ENCODE results near the gene HAPLN3.

Gene HAPLN3

GRCh38 chr15:88872106-88872505 lies 23.2 kb downstream of the HAPLN3 start:
- no peak for DNase-seq
- Histone ChIP-seq H3K27ac (no peak overlapping the region), H3K36me3 (no peaks in the 10 kb centered on the region), H3K27me3 (ENCODE audit: insufficient read depth, low read depth, severe bottlenecking) (no peaks in the 10 kb centered on the region), H3K4me3 (ENCODE audit: low read depth, low read length) (no peak overlapping the region), H3K9me3 (ENCODE audit: severe bottlenecking) (no peaks in the 10 kb centered on the region)
- TF ChIP-seq, protein P1, sequence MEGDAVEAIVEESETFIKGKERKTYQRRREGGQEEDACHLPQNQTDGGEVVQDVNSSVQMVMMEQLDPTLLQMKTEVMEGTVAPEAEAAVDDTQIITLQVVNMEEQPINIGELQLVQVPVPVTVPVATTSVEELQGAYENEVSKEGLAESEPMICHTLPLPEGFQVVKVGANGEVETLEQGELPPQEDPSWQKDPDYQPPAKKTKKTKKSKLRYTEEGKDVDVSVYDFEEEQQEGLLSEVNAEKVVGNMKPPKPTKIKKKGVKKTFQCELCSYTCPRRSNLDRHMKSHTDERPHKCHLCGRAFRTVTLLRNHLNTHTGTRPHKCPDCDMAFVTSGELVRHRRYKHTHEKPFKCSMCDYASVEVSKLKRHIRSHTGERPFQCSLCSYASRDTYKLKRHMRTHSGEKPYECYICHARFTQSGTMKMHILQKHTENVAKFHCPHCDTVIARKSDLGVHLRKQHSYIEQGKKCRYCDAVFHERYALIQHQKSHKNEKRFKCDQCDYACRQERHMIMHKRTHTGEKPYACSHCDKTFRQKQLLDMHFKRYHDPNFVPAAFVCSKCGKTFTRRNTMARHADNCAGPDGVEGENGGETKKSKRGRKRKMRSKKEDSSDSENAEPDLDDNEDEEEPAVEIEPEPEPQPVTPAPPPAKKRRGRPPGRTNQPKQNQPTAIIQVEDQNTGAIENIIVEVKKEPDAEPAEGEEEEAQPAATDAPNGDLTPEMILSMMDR (IDR thresholded peaks at IDR 0.05; ENCODE audit: low read depth, low read length), result no peak

- Histone ChIP-seq H3K27me3 (ENCODE audit: insufficient read depth, low read depth, severe bottlenecking) (no peaks in the 10 kb centered on the region), H3K36me3 (no peaks in the 10 kb centered on the region), H3K27ac (no peak overlapping the region), H3K9me3 (ENCODE audit: severe bottlenecking) (no peaks in the 10 kb centered on the region), H3K4me3 (ENCODE audit: low read depth, low read length) (no peak overlapping the region)
- TF ChIP-seq, protein P1 (IDR thresholded peaks at IDR 0.05; ENCODE audit: low read depth, low read length), result no peak
- no peak for DNase-seq
Measured at GRCh38 chr15:88871313-88871712, 24.0 kb downstream of the HAPLN3 start.

GRCh38 chr15:88866295-88866881 lies 29.0 kb downstream of the HAPLN3 start:
- DNase-seq, result no peak
- H3K9me3 ChIP-seq (ENCODE audit: severe bottlenecking), result no peaks in the 10 kb centered on the region
- H3K36me3 ChIP-seq, result no peaks in the 10 kb centered on the region
- H3K27ac ChIP-seq, result no peak overlapping the region
- H3K4me3 ChIP-seq (ENCODE audit: low read depth, low read length), result no peak overlapping the region
- no peaks in the 10 kb centered on the region for H3K27me3 ChIP-seq (ENCODE audit: insufficient read depth, low read depth, severe bottlenecking)
- TF ChIP-seq, protein P1 (IDR thresholded peaks at IDR 0.05; ENCODE audit: low read depth, low read length), result no peak

- Histone ChIP-seq H3K27me3 (ENCODE audit: insufficient read depth, low read depth, severe bottlenecking) (no peaks in the 10 kb centered on the region), H3K36me3 (no peaks in the 10 kb centered on the region), H3K4me3 (ENCODE audit: low read depth, low read length) (no peak overlapping the region), H3K27ac (no peak overlapping the region), H3K9me3 (ENCODE audit: severe bottlenecking) (no peaks in the 10 kb centered on the region)
- DNase-seq, result no peak
- TF ChIP-seq, protein P1 (IDR thresholded peaks at IDR 0.05; ENCODE audit: low read depth, low read length), result no peak
Measured at GRCh38 chr15:88865498-88866099, 29.7 kb downstream of the HAPLN3 start.

DNA sequence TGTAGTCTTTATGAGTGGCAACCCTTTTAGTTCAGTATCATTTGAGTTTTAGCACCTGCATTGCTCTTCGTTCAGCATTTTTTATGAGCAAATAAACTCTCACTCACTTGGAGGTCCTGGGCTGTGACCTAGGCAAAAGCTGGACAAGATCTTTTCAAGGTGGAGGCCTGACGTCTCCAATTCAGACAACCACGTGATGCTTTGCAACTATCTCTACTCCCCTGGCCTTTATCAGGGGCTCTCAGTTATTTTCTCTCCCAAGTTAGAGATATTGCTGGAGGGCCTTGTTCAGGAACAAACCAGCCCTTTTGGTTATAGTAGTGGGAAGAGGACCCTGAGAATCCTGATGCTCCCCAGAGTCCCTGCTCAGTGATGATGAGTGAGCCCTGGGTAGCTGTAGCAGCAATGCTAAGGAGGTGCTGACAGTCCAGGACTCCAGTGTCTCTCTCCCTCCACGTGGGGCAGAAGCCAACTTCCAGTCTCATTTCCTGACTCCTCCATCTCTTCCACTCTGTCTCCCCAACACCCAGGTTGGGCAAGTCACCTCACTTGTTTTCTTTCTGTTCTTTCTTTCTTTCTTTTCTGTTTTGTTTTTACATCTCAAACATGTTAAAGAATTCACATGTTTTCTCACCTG lies 30.4 kb downstream of the HAPLN3 start:
- Histone ChIP-seq H3K9me3 (ENCODE audit: severe bottlenecking) (no peaks in the 10 kb centered on the region), H3K4me3 (ENCODE audit: low read depth, low read length) (no peak overlapping the region), H3K27me3 (ENCODE audit: insufficient read depth, low read depth, severe bottlenecking) (no peaks in the 10 kb centered on the region), H3K27ac (no peak overlapping the region), H3K36me3 (no peaks in the 10 kb centered on the region)
- no peak for DNase-seq
- TF ChIP-seq, protein P1 (IDR thresholded peaks at IDR 0.05; ENCODE audit: low read depth, low read length), result no peak

Data from WERI-Rb-1 (cell line).